NCI-H446 (cell line): ENCODE results near the gene CEP164.

Experiments
- DNase-seq, 2 experiments: peaks; one replicate each; lab custom pipeline; 2025; lab: John Stamatoyannopoulos, UW

The CEP164 gene

GRCh38 chr11:117366248-117366647 lies 38.6 kb downstream of the CEP164 start:
- DNase-seq: no peak

GRCh38 chr11:117366875-117367274 lies 39.2 kb downstream of the CEP164 start:
- DNase-seq: no peak

- DNase-seq: no peak
Observed at GRCh38 chr11:117369534-117369933, 41.9 kb downstream of the CEP164 start.

GRCh38 chr11:117371453-117371852 lies 43.8 kb downstream of the CEP164 start:
- DNase-seq: no peak

GRCh38 chr11:117374316-117375055 lies 46.8 kb downstream of the CEP164 start:
- DNase-seq: no peak

- no peak for DNase-seq
Observed at GRCh38 chr11:117375960-117376359, 48.3 kb downstream of the CEP164 start.

GRCh38 chr11:117376517-117376916 lies 48.9 kb downstream of the CEP164 start:
- DNase-seq: no peak

- no peak for DNase-seq
Observed at GRCh38 chr11:117378976-117379865, 51.6 kb downstream of the CEP164 start.

GRCh38 chr11:117380676-117381075 lies 53.0 kb downstream of the CEP164 start:
- DNase-seq: no peak

GRCh38 chr11:117381481-117382387 lies 54.1 kb downstream of the CEP164 start:
- no peak for DNase-seq

GRCh38 chr11:117382746-117383145 lies 55.1 kb downstream of the CEP164 start:
- DNase-seq: no peak

- no peak for DNase-seq
Observed at GRCh38 chr11:117384045-117384444, 56.4 kb downstream of the CEP164 start.

GRCh38 chr11:117385471-117385870 lies 57.8 kb downstream of the CEP164 start:
- no peak for DNase-seq

- DNase-seq: no peak
Observed at GRCh38 chr11:117385906-117386305, 58.3 kb downstream of the CEP164 start.

GRCh38 chr11:117387992-117388755 lies 60.5 kb downstream of the CEP164 start:
- no peak for DNase-seq

GRCh38 chr11:117390743-117391142 lies 63.1 kb downstream of the CEP164 start:
- DNase-seq: no peak

GRCh38 chr11:117391181-117391580 lies 63.5 kb downstream of the CEP164 start:
- DNase-seq: no peak

GRCh38 chr11:117392001-117392690 lies 64.5 kb downstream of the CEP164 start:
- DNase-seq: no peak

- no peak for DNase-seq
Observed at GRCh38 chr11:117392979-117393378, 65.3 kb downstream of the CEP164 start.

GRCh38 chr11:117394221-117394925 lies 66.7 kb downstream of the CEP164 start:
- no peak for DNase-seq
